GM19193 (cell line): Measurements from ENCODE around the gene RRP1B.

Experiments used
- POLR2A ChIP-seq: IDR thresholded peaks from 4 replicates; pipeline ENCODE4 v1.6.1; 2011; ENCODE audit not compliant: insufficient read depth, insufficient read length; ENCODE audit errors: extremely low read depth

Gene RRP1B

GRCh38 chr21:43632373-43632905 is 26.9 kb upstream of the RRP1B start:
- no peak for TF ChIP-seq POLR2A

GRCh38 chr21:43634618-43635017 is 24.7 kb upstream of the RRP1B start:
- no peak for TF ChIP-seq POLR2A

GRCh38 chr21:43635436-43635835 is 23.9 kb upstream of the RRP1B start:
- TF ChIP-seq POLR2A, result no peak

GRCh38 chr21:43637530-43638158 is 21.7 kb upstream of the RRP1B start:
- no peak for TF ChIP-seq POLR2A

GRCh38 chr21:43639470-43640353 is 19.6 kb upstream of the RRP1B start:
- TF ChIP-seq POLR2A, result no peak

GRCh38 chr21:43640400-43640799 is 19.0 kb upstream of the RRP1B start:
- no peak for TF ChIP-seq POLR2A

- no peak for TF ChIP-seq POLR2A
Measured at GRCh38 chr21:43643193-43643592, 16.2 kb upstream of the RRP1B start.

- no peak for TF ChIP-seq POLR2A
Measured at GRCh38 chr21:43644071-43644470, 15.3 kb upstream of the RRP1B start.

- no peak for TF ChIP-seq POLR2A
Measured at GRCh38 chr21:43644609-43645008, 14.8 kb upstream of the RRP1B start.

- TF ChIP-seq POLR2A, result no peak
Measured at GRCh38 chr21:43645136-43645891, 14.0 kb upstream of the RRP1B start.

- TF ChIP-seq POLR2A, result no peak
Measured at GRCh38 chr21:43645976-43646375, 13.4 kb upstream of the RRP1B start.

- no peak for TF ChIP-seq POLR2A
Measured at GRCh38 chr21:43646550-43647260, 12.7 kb upstream of the RRP1B start.

- TF ChIP-seq POLR2A, result no peak
Measured at GRCh38 chr21:43648171-43648570, 11.2 kb upstream of the RRP1B start.

- TF ChIP-seq POLR2A, result no peak
Measured at GRCh38 chr21:43652616-43653015, 6.7 kb upstream of the RRP1B start.
